OCI-LY7 (cell line): ENCODE data around the gene TAS1R1. TPM values are rescaled to one million over a fixed set of nuclear protein-coding genes. Genes with fewer than 3 reads are reported as not detected.

Experiments used
- BruUV-seq: library from RNA; stranded (reverse); fragments of 400-500 nt; replicated peaks from 2 replicates; lab custom pipeline; 2021; lab: Mats Ljungman, UMichigan
- CTCF ChIA-PET: fragments of 300-600 bp; sonication (Branson Sonifier 250); formaldehyde crosslinking; loops from one replicate; lab custom pipeline; 2022; ENCODE audit warnings: antibody characterized with exemption; ENCODE audit not compliant: unreplicated experiment; lab: Charles Lee
- POLR2A ChIA-PET: fragments of 300-600 bp; sonication (Branson Sonifier 250); formaldehyde crosslinking; loops from one replicate; lab custom pipeline; 2022; ENCODE audit warnings: antibody characterized with exemption; lab: Charles Lee
- DNase-seq: peaks from one replicate; pipeline ENCODE4 v3.0.0-alpha.2; 2015; ENCODE audit warnings: low spot score
- H2AFZ ChIP-seq: fragments of 200-600 bp; sonication (generic), shearing (Covaris generic); 2 replicates; pipeline ENCODE4 v1.6.1; 2014; ENCODE audit warnings: mild to moderate bottlenecking, antibody characterized with exemption, low read length, moderate library complexity
- H3K27ac ChIP-seq: fragments of 200-600 bp; sonication (generic); 2 replicates; pipeline ENCODE4 v1.5.1; 2014; ENCODE audit warnings: mixed run types, low read depth, mild to moderate bottlenecking, moderate library complexity, low read length, inconsistent platforms; ENCODE audit not compliant: poor library complexity, severe bottlenecking
- H3K36me3 ChIP-seq: fragments of 200-600 bp; sonication (generic); 2 replicates; pipeline ENCODE4 v1.6.1; 2014; ENCODE audit warnings: mild to moderate bottlenecking, antibody characterized with exemption, low read length, moderate library complexity, mixed read lengths; ENCODE audit not compliant: insufficient read depth
- H3K4me1 ChIP-seq: fragments of 200-600 bp; sonication (generic); 2 replicates; pipeline ENCODE4 v1.5.1; 2014; ENCODE audit warnings: mild to moderate bottlenecking, low read length; ENCODE audit not compliant: insufficient read depth, poor library complexity, severe bottlenecking
- H3K4me2 ChIP-seq: fragments of 200-600 bp; sonication (generic); 2 replicates; pipeline ENCODE4 v1.6.1; 2014; ENCODE audit warnings: mild to moderate bottlenecking, low read length
- H3K4me3 ChIP-seq: fragments of 200-600 bp; sonication (generic); 2 replicates; pipeline ENCODE4 v1.5.1; 2014; ENCODE audit warnings: mild to moderate bottlenecking, low read depth, low read length; ENCODE audit not compliant: poor library complexity, severe bottlenecking
- H3K79me2 ChIP-seq: fragments of 200-600 bp; sonication (generic); 2 replicates; pipeline ENCODE4 v1.6.1; 2016; ENCODE audit warnings: low read depth, mild to moderate bottlenecking, low read length, moderate library complexity, mixed read lengths; ENCODE audit not compliant: insufficient read depth
- H3K9me2 ChIP-seq: fragments of 200-600 bp; sonication (generic); 2 replicates; pipeline ENCODE4 v1.6.1; 2016; ENCODE audit warnings: mild to moderate bottlenecking, low read length, mixed read lengths; ENCODE audit not compliant: insufficient read depth
- H3K9me3 ChIP-seq: fragments of 200-600 bp; sonication (generic); 2 replicates; pipeline ENCODE4 v1.6.1; 2014; ENCODE audit warnings: mild to moderate bottlenecking, mixed run types, low read length, mixed read lengths
- H4K20me1 ChIP-seq: fragments of 200-600 bp; sonication (generic); 2 replicates; pipeline ENCODE4 v1.6.1; 2014; ENCODE audit warnings: mild to moderate bottlenecking, antibody characterized with exemption, low read length, moderate library complexity, mixed read lengths; ENCODE audit not compliant: insufficient read depth
- CTCF ChIP-seq: fragments of 200-600 bp; sonication (generic); conservative IDR thresholded peaks from 2 replicates; pipeline ENCODE4 v1.5.1; 2014; ENCODE audit warnings: mild to moderate bottlenecking, antibody characterized with exemption, low read length, moderate library complexity, mixed read lengths
- EZH2phosphoT487 ChIP-seq: fragments of 200-600 bp; sonication (generic); IDR thresholded peaks from 2 replicates; pipeline ENCODE4 v1.6.1; 2018; ENCODE audit warnings: low read depth, borderline replicate concordance, mild to moderate bottlenecking, mixed run types, antibody characterized with exemption, low read length, moderate library complexity, mixed read lengths
- intact Hi-C: fragments of 100-400 bp; cut with micrococcal nuclease; formaldehyde crosslinking; loops from one replicate; pipeline ENCODE4 v1.10.0; 2022; ENCODE audit not compliant: unreplicated experiment
- total RNA-seq, 2 experiments: library from RNA; depleted of rRNA in 1 of 2; stranded (reverse); fragments of >200 nt in 1 of 2; shearing (Covaris generic) in 1 of 2; gene quantifications; 2 replicates each; pipeline ENCODE4 v1.2.3, GENCODE V29; 2014 to 2022

The TAS1R1 gene
- total RNA-seq, 2 experiments from 2014 or later = 0.11 TPM; not detected in 1

DNA sequence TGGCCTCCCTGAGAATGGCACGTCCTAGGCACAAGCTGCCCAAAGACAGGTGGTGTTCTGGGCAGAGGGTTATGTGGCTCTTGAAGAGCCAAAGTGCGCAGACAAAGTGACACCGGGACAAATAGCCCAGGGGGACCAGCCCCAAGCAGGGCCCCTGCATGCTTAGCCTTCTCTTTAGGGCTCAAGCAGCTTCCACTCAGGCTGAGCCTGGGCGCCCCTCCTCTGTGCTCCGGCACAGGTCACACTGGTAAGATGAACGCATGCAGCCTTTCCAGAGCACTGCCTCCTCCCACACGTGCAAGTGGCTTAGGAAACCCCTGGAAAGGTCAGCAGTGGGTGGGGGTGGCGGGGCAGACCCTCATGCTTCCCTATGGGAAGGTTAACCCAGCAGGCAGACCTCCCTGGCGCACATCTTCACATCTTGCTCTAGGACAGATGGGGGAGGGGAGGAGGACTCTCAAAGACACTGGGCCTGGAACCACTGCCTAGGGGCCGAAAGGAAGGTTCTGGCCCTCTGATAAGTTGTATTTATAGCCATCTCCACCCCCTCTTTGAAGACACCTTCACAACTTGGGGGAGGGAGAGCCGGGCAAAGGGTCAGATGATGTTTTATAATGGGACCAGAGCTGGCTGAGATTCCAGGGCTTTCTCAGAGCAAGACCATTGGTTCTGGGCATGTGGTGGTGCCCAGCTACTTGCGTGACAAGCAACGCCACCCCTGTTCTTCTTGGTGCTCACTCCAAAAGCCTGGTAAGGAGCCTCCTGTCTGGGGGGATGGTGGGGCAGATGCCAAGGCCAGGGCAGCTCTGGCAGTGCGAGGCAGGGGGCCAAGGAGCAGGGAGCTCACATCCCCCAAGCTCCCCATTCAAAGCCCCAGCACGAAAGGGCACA, 42.0 kb downstream of the TAS1R1 start:
- Histone ChIP-seq H3K4me1 (peaks cover 28% of the 10 kb centered on the region), H3K4me3 (no peak overlapping the region), H3K79me2 (no peaks in the 10 kb centered on the region), H4K20me1 (no peaks in the 10 kb centered on the region), H3K9me2 (no peaks in the 10 kb centered on the region), H3K27ac (no peak overlapping the region), H3K9me3 (no peaks in the 10 kb centered on the region), H3K36me3 (peaks cover 36% of the 10 kb centered on the region; the same call in 1 of the 2 replicates), H2AFZ (no peak overlapping the region), H3K4me2 (no peak overlapping the region)
- no peak for DNase-seq
- ChIA-PET POLR2A (no interaction called here), CTCF (no interaction called here)
- intact Hi-C loops = no loop called here
- TF ChIP-seq CTCF (no peak), EZH2phosphoT487 (no peak)
- BruUV-seq = no TSS peak

DNA sequence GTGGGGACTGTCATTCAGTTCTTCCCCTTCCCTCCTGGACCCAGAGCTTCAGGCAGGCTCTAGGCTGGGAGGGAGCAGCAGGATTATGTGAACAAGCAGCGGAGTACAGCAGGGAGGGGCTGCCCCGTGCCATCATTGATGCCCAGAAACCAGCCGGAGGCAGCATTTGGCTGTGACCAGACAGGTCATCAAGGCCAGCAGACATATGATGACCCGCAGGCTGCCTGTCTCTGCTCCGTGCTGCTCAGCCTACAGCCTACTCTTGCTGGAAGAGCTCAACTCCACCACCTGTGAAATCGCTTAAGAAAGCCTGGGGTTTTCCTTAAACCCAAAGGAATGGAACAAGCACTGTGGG, 42.6 kb downstream of the TAS1R1 start:
- ChIA-PET POLR2A (no interaction called here), CTCF (no interaction called here)
- peaks cover 36% of the 10 kb centered on the region; the same call in 1 of the 2 replicates for H3K36me3 ChIP-seq
- H3K27ac ChIP-seq = no peak overlapping the region
- H3K79me2 ChIP-seq = no peaks in the 10 kb centered on the region
- H3K4me2 ChIP-seq = no peak overlapping the region
- TF ChIP-seq CTCF (no peak), EZH2phosphoT487 (no peak)
- DNase-seq = no peak
- intact Hi-C loops = no loop called here
- no peak overlapping the region for H3K4me3 ChIP-seq
- peaks cover 28% of the 10 kb centered on the region for H3K4me1 ChIP-seq
- H3K9me3 ChIP-seq = no peaks in the 10 kb centered on the region
- no peak overlapping the region for H2AFZ ChIP-seq
- H3K9me2 ChIP-seq = no peaks in the 10 kb centered on the region
- no peaks in the 10 kb centered on the region for H4K20me1 ChIP-seq
- BruUV-seq = no TSS peak
